ENCODE measurements around the gene SSUH2.

DNA sequence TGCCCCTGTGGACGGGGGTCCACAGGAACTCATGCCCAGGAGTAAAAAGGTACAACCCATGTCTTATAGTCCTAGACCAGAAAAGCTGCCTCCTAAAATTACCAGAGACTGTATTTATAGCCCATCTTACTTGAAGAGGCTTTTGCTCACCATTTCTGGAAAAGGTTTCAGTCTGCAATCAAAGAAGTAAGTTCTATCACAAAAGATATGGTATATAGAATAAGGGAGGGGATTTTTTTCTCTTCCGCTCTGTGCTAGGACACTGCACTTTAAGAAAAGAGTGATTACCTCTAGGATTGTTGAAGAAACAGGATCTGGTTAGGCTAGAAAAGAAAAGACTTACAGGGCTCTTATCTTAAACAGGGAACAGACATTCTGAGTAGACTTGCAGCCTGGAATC is 2.6 kb downstream of the SSUH2 start:
- TF ChIP-seq CTCF (IDR thresholded peaks at IDR 0.05) (no peak), POLR2AphosphoS5 (IDR thresholded peaks at IDR 0.05) (no peak)
